Activated CD4-positive, alpha-beta T cell treated with anti-CD3 and anti-CD28 coated beads, Interleukin-2, amount 50 U/mL, for 16 hours (primary cell): ENCODE measurements around the gene LRBA.

ENCODE experiments used
- DNase-seq: peaks from one replicate; pipeline ENCODE4 v3.0.0-alpha.2; 2020

Gene LRBA

GRCh38 chr4:150345207-150345744 is 669.8 kb downstream of the LRBA start:
- DNase-seq, result no peak

GRCh38 chr4:150343796-150344195 is 671.3 kb downstream of the LRBA start:
- no peak for DNase-seq

- no peak for DNase-seq
Measured at GRCh38 chr4:150342945-150343344, 672.1 kb downstream of the LRBA start.

- no peak for DNase-seq
Measured at GRCh38 chr4:150337734-150338133, 677.4 kb downstream of the LRBA start.

GRCh38 chr4:150336676-150337412 is 678.2 kb downstream of the LRBA start:
- no peak for DNase-seq

- DNase-seq, result no peak
Measured at GRCh38 chr4:150332961-150333360, 682.1 kb downstream of the LRBA start.

GRCh38 chr4:150332086-150332485 is 683.0 kb downstream of the LRBA start:
- no peak for DNase-seq

- no peak for DNase-seq
Measured at GRCh38 chr4:150329373-150329772, 685.7 kb downstream of the LRBA start.

- no peak for DNase-seq
Measured at GRCh38 chr4:150328496-150328895, 686.6 kb downstream of the LRBA start.

GRCh38 chr4:150327262-150327780 is 687.8 kb downstream of the LRBA start:
- no peak for DNase-seq

- DNase-seq, result no peak
Measured at GRCh38 chr4:150325872-150326271, 689.2 kb downstream of the LRBA start.

- DNase-seq, result no peak
Measured at GRCh38 chr4:150323406-150324325, 691.4 kb downstream of the LRBA start.

- no peak for DNase-seq
Measured at GRCh38 chr4:150322646-150323045, 692.4 kb downstream of the LRBA start.

- DNase-seq, result no peak
Measured at GRCh38 chr4:150321113-150321512, 694.0 kb downstream of the LRBA start.

GRCh38 chr4:150318971-150319370 is 696.1 kb downstream of the LRBA start:
- no peak for DNase-seq

GRCh38 chr4:150318527-150318926 is 696.6 kb downstream of the LRBA start:
- DNase-seq, result no peak

- DNase-seq, result no peak
Measured at GRCh38 chr4:150316332-150317205, 698.5 kb downstream of the LRBA start.

GRCh38 chr4:150315691-150316090 is 699.4 kb downstream of the LRBA start:
- DNase-seq, result no peak

- no peak for DNase-seq
Measured at GRCh38 chr4:150315175-150315574, 699.9 kb downstream of the LRBA start.

GRCh38 chr4:150314031-150314430 is 701.1 kb downstream of the LRBA start:
- no peak for DNase-seq

GRCh38 chr4:150310159-150310895 is 704.8 kb downstream of the LRBA start:
- DNase-seq, result no peak
